ENCODE data around the gene TSPAN9.

- TF ChIP-seq SIN3A (IDR thresholded peaks at IDR 0.05; ENCODE audit: low read depth, low read length): no peak
- no peak for TF ChIP-seq CTCF (IDR thresholded peaks at IDR 0.05 in 2 of 3, conservative IDR thresholded peaks at IDR 0.05 in 1 of 3; ENCODE audit: control insufficient read depth in 2 of 3, extremely low read depth in 1 of 3, insufficient read depth in 1 of 3, low read depth in 3 of 3, low read length in 3 of 3)
- no peak for TF ChIP-seq SRF (IDR thresholded peaks at IDR 0.05; ENCODE audit: low read depth in 2 of 2, low read length in 2 of 2)
- TF ChIP-seq JUNB (IDR thresholded peaks at IDR 0.05): no peak
- TF ChIP-seq RB1 (IDR thresholded peaks at IDR 0.05; ENCODE audit: borderline replicate concordance): no peak
- TF ChIP-seq POLR2AphosphoS2 (IDR thresholded peaks at IDR 0.05; ENCODE audit: low read depth, low read length): no peak
Observed at GRCh38 chr12:3134526-3135135, 57.5 kb downstream of the TSPAN9 start.
